ENCODE measurements around the gene WIZ. TPM values are rescaled to one million over a fixed set of nuclear protein-coding genes. Genes with fewer than 3 reads are reported as not detected.
A peak's percentile ranks its signal among the peaks of the same experiment; 100 is the strongest.

Gene WIZ
- total and polyA plus RNA-seq, 10 of the 15 experiments (the other 5 are each of a cell fraction or from before 2014, with no cell fraction given), result 0.10 to 26.7 (median 2.7) TPM

- peak overlapping the region; percentile 94 for H3K9ac ChIP-seq (ENCODE audit: control insufficient read depth, insufficient read depth, low read length)
- H3K4me2 ChIP-seq (ENCODE audit: control insufficient read depth, insufficient read depth), result peak overlapping the region; percentile 99
- peaks cover 9 to 21% of the 10 kb centered on the region in 2 experiments for H3K36me3 ChIP-seq (ENCODE audit: control insufficient read depth in 2 of 2, insufficient read depth in 2 of 2, low read length in 1 of 2)
- H4K20me1 ChIP-seq (ENCODE audit: control insufficient read depth, insufficient read depth), result no peaks in the 10 kb centered on the region
- ChIA-PET POLR2A (interaction anchor here (1.6 kb wide), 1 partner anchor 11 kb away, joined by 3 read pairs; the partner anchor contains the start of gene AKAP8L), SMC1A (ENCODE audit: uncharacterized antibody, unreplicated experiment) (interaction anchor here (1.6 kb wide), 1 partner anchor 11 kb away, joined by 4 read pairs; the partner anchor contains the start of gene AKAP8L), CTCF (interaction anchor here (2.0 kb wide), 1 partner anchor 11 kb away, joined by 7 read pairs; no protein-coding TSS in a partner anchor), RAD21 (ENCODE audit: unreplicated experiment) (interaction anchor here (0.6 to 1.3 kb wide), 2 partner anchors 11 to 114 kb away, joined by 3 to 6 read pairs; no protein-coding TSS in a partner anchor)
- intact Hi-C loops (cut with micrococcal nuclease; ENCODE audit: unreplicated experiment) (loop anchor here (5.0 kb wide), 1 partner anchor 127 kb away; no protein-coding TSS in a partner anchor), in situ Hi-C loops (cut with MboI) (no loop called here)
- H3K4me3 ChIP-seq, result 0 out of 2 replicates have a peak overlapping the region, but pooled peaks have one; percentile 98
- no peak overlapping the region for H3K27ac ChIP-seq (ENCODE audit: control insufficient read depth, insufficient read depth)
- BruUV-seq (replicated peaks), result no TSS peak
- H2AFZ ChIP-seq (ENCODE audit: control insufficient read depth, low read depth, low read length), result no peak overlapping the region
- no peaks in the 10 kb centered on the region for H3K27me3 ChIP-seq (replicated peaks in 1 of 2; ENCODE audit: control insufficient read depth in 2 of 2, insufficient read depth in 2 of 2, low read length in 1 of 2)
- DNase-seq (ENCODE audit: low read depth, low spot score) (no peak), FAIRE-seq (no peak), ATAC-seq (no peak)
- peaks cover 32% of the 10 kb centered on the region for H3K79me2 ChIP-seq (ENCODE audit: control insufficient read depth, insufficient read depth, low read length)
- no peaks in the 10 kb centered on the region; the same call in 2 of the 3 replicates for H3K9me3 ChIP-seq (replicated peaks; ENCODE audit: control insufficient read depth, insufficient read depth, low read length)
- 96% methylated on average over 10 of the region's 10 CpGs for WGBS (ENCODE audit: insufficient coverage, insufficient replicate concordance, low lambda C conversion rate, missing lambda C conversion rate)
- peaks cover 10% of the 10 kb centered on the region for H3K4me1 ChIP-seq (ENCODE audit: control insufficient read depth, insufficient read depth, low read length)
- no peak for TF ChIP-seq DPF2 (IDR thresholded peaks at IDR 0.05)
- TF ChIP-seq ELK1 (IDR thresholded peaks at IDR 0.05; ENCODE audit: low read depth, low read length), result no peak
- no peak for TF ChIP-seq TCF12 (IDR thresholded peaks at IDR 0.05; ENCODE audit: low read depth, low read length)
- TF ChIP-seq HDGF (IDR thresholded peaks at IDR 0.05), result no peak
- TF ChIP-seq BMI1 (IDR thresholded peaks at IDR 0.05; ENCODE audit: borderline replicate concordance), result no peak
- TF ChIP-seq MEF2A (IDR thresholded peaks at IDR 0.05; ENCODE audit: insufficient read depth, low read depth, low read length), result no peak
- no peak for TF ChIP-seq MTA3 (IDR thresholded peaks at IDR 0.05; ENCODE audit: borderline replicate concordance, low read length)
- TF ChIP-seq NR2C1 (IDR thresholded peaks at IDR 0.05), result no peak
- no peak for TF ChIP-seq USF2 (IDR thresholded peaks at IDR 0.05; ENCODE audit: borderline replicate concordance, low read depth, low read length)
- no peak for TF ChIP-seq PRDM15 (CRISPR knock-in tag; IDR thresholded peaks at IDR 0.05)
- TF ChIP-seq KLF5 (IDR thresholded peaks at IDR 0.05; ENCODE audit: partially characterized antibody), result no peak
- TF ChIP-seq MYB (IDR thresholded peaks at IDR 0.05; ENCODE audit: borderline replicate concordance, low read depth, low read length), result no peak
- no peak for TF ChIP-seq SUZ12 (IDR thresholded peaks at IDR 0.05; ENCODE audit: unreplicated experiment)
- no peak for TF ChIP-seq RFX5 (IDR thresholded peaks at IDR 0.05; ENCODE audit: low read depth, low read length)
- TF ChIP-seq MTA2 (IDR thresholded peaks at IDR 0.05; ENCODE audit: low read depth), result no peak
- TF ChIP-seq LARP7 (IDR thresholded peaks at IDR 0.05), result no peak
Measured at GRCh38 chr19:15430526-15431120, 19.1 kb downstream of the WIZ start.
